GM19035 (cell line): ENCODE measurements around the gene CRYBG2.
"Not testable (repeated sequence)": the region's sequence is repeated elsewhere in the genome, so short reads cannot be mapped to it uniquely, and the experiment has no call there.

Experiments
- ATAC-seq: cut with Tn5 transposase; IDR thresholded peaks from one replicate; pipeline ENCODE4 v1.9.1; 2021; ENCODE audit not compliant: unreplicated experiment

CRYBG2 gene

GRCh38 chr1:26297057-26297790 lies 56.7 kb downstream of the CRYBG2 start:
- no peak for ATAC-seq

DNA sequence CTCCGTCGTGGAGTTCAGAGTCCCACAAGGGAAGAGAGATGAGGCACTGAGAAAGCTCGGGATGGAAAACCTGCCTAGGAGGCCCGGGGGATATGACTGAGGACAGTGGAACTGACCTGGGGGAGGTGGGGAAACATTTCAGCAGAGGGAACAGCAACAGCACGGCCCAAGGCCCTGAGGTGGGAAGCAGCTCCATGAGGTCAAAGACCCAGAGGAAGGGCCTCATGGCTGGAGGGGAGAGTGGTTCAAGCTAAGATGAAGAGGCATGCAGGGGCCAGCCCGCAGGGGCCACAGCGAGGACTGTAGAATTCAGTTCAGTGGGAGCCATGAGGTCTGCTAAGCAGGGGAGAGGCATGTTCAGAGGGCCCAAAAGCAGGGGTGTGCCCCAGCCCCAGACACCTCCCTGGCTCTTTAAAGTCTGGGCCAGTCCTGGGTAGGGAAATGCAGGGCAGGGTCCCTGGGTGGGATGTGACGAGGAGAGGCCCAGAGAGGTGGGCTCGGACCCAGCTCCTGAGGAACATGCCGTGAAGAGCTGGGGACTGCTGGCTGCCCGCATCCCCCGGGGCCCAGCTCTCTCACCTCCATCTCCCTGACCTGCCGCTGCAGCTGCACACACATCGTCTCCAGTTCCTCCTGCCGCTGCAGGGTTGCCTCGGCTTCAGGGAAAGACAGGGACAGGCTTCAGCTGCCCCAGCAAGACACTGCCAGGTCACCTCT lies 57.4 kb downstream of the CRYBG2 start:
- ATAC-seq: no peak

- ATAC-seq: no peak
Observed at GRCh38 chr1:26295194-26296138, 58.5 kb downstream of the CRYBG2 start.

DNA sequence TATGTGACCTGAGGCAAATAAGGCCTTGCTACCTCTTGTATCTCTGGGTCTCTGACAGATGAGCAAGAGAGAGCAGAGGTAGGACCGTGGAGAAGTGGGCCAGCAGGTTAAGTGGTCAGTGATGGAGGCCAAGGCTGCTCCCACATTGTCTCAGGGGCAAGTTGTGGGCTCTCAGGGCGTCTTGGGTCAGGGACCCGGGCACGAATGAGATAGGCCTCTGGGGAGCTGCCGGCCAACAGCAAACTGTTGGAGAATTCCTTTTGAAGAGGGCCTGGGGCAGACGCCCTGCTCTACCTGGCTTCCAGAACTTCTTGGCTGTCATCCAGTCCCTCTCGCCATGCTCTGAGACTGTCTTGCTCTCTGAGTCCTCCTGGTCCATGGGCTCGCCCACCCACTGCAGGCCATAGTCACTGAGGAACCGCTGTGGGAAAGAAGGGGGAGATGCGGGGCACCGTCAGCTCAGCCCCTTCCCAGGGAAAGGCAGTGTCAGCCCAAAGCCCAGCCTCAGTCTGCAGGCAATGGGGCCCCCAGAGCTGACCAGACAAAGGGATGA lies 59.9 kb downstream of the CRYBG2 start:
- ATAC-seq: no peak

DNA sequence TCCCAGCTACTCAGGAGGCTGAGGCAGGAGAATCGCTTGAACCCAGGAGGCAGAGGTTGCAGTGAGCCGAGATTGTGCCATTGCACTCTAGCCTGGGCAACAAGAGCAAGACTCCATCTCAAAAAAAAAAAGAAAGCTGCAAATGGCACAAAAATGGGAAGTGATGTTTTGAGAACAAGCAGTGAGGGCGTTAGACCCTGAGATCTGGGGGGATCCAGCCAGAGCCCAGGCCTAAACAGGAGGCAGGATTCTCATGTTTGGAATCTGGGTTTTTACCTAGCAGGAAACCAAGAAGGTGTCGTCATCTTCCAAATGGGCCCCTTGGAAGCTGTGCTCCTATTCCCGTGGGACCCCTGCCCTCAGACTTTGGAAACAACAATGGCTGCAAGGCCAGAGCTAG lies 61.2 kb downstream of the CRYBG2 start:
- not testable (repeated sequence) for ATAC-seq

DNA sequence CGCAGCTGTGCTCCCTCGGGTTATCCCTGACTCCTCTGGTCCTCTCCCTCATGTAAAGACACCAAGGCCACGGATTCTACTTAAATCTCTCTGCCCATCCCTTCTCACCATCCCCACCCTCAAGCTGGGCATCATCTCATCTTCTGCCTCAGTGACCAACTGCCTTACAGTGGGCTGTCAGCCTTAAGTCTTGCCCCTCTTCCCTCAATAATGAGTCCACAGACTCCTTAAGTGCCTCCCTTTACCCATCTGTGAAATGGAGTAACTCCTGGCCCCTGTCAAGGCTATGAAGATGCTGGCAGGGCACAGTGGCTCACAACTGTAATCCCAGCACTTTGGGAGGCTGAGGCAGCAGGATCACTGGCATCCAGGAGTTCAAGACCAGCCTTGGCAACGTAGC lies 62.0 kb downstream of the CRYBG2 start:
- ATAC-seq: no peak

GRCh38 chr1:26291433-26291832 lies 62.5 kb downstream of the CRYBG2 start:
- no peak for ATAC-seq

- no peak for ATAC-seq
Observed at GRCh38 chr1:26290882-26291261, 63.1 kb downstream of the CRYBG2 start.

DNA sequence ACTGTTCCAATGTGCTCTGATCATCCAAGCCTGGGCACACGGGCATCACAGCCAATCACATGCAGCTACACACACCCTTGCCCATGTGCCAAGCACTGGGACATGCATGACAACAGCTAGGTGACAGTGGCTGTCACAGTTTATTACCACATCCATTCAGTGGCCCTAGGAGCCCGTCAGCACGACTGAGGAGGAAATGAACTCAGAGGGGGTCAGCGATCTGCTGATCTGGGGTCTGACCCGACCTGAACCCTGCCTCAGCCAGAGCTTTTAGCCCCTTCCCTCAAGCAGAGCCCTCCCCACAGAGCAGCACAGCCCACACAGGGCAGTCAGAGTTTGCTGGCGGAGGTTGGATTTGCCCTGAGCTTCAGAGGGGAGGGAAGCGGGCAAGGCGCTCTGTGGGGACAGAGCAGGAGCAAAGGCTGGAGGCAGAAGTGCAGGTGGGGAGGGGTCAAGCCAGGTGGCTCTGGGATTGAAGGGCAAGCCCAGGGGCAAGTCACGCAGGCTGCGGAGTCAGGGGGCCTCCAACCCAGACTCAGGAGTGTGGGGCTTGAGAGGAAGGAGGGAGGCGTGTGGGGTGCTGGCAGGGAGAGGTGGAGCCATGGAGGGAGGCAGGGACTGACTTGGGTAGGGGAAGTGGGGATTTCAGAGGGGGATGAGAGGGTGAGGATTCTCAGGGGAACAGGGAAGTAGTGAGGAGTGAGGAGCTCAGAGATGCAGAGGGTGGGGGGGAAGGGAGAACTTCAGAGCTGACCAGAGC lies 63.6 kb downstream of the CRYBG2 start:
- no peak for ATAC-seq

DNA sequence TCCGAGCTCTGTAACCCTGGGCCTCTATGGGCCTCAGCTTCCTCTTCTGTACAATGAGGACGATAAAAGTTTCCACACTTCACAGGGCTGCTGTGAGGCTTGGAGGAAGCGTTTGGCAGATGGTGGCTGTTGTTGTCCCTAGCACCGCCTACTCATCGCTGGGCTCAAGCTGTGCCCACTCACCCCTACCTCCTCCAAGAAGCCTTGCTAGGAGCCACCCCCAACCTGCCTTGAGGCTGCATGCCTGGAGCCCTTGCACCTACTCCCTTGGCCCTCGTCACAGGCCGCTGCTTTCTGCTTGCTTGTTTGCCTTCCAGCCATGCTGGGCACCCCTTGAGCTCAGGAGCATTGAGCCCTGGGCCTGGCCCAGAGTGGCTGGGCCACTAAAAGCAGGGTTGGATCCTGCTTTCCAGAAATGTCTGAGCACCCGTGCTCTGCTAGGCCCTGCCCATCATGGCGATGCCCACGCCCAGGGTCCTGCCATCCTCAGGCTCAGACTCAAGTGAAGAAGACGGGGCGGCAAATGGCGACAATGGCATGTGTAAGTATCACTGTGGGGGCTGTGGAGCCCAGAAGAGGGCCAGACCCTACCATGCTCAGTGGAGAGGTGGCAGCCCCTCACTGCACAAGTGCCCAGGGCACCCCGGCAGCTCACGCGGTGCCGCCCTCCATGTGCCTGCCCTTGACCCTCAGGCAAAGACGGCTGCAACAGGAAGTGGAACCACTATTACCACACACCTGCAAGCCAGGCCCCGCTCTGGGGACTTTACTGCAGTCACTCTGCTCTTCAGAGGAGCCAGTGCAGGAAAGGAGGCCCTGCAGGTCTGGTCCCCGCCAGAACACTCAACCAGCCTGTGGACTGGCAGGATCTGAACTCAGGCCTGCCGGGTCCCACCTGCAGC lies 64.5 kb downstream of the CRYBG2 start:
- ATAC-seq: no peak

- ATAC-seq: no peak
Observed at GRCh38 chr1:26288311-26288941, 65.5 kb downstream of the CRYBG2 start.

GRCh38 chr1:26287811-26288210 lies 66.1 kb downstream of the CRYBG2 start:
- no peak for ATAC-seq

- no peak for ATAC-seq
Observed at GRCh38 chr1:26287033-26287711, 66.8 kb downstream of the CRYBG2 start.

- ATAC-seq: no peak
Observed at GRCh38 chr1:26286064-26286416, 67.9 kb downstream of the CRYBG2 start.

DNA sequence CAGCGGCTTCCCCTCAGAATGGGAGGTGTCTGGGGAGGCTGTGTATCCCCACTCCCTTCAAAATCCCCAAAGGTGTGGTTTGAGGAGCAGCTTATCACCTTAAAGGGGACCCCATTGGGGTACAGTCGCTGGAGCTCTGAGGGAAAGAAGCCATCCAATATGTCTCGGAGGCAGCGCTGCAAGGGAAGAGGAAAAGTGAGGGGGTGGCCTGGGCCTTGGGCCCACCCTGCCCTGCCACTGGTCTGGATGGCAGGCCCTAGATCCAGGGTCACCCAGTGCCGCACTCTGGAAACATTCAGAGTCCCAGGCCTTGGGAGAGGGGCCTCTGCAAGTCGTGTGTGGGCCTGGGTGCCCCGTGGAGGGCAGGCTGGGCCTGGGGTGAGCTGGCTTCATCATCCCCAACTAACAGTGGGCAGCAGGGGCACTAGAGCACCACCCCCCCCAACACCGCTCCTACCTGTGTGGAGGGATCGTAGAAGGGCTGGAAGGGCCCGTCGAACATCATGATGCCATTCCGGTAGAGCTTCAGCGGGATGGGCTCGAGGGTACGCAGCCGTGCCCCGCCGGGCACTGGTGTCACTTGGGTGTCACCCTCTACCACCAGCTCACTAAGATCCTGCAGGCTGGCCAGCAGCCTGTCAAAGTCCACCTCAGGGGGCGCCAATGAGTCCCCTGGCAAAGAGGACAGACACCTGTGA lies 68.4 kb downstream of the CRYBG2 start:
- no peak for ATAC-seq

DNA sequence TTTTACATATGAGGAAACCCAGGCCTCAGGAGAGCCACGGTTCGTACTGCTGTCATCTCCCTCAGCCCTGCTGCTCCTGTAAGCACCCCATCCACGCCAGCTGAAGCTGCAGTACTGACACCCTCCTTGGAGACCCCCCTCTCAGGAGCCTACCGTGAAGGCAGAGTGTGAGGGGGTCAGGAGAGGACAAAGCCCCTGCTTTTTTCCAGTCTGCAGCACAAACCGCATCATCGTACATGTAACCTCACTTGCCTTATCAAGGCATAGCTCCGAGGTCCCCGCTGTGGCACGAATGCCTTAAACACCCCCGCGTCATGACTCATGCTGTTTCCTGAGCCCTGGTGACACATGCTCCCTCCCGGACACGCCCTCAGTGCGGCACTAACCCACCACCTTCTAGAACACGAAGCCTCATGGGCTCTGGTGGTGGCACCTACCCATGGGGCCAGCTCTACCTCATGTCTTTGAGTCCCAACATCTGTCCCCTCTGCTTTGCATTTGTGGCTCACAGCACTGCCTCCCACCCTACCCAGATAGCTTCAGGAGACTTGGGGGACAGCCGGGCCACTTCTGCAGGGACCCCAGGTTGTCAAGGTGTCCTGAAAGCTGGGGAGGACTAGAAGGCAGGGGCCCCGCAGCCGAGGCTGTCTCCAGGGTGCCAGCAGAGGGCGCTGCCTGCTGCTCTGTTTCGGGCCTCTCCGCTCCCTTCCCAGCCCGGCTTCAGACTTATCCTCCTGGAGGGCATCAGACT lies 69.2 kb downstream of the CRYBG2 start:
- no peak for ATAC-seq

- ATAC-seq: no peak
Observed at GRCh38 chr1:26283871-26284596, 69.9 kb downstream of the CRYBG2 start.
